ENCODE results near the gene TM7SF2. TPM values are rescaled to one million over a fixed set of nuclear protein-coding genes. Genes with fewer than 3 reads are reported as not detected.

The TM7SF2 gene
- total and polyA plus RNA-seq, 2 experiments from 2014 or later: 0.65 to 2.5 TPM

GRCh38 chr11:65084598-65085375 is 26.9 kb upstream of the TM7SF2 start:
- peak overlapping the region; percentile 93; the same call in 1 of the 2 replicates for H2AFZ ChIP-seq
- peaks cover 54% of the 10 kb centered on the region for H3K79me2 ChIP-seq (ENCODE audit: insufficient read depth)
- peak overlapping the region; percentile 89 for H3K27ac ChIP-seq
- peak overlapping the region; percentile 93 for H3K4me3 ChIP-seq
- peak overlapping the region; percentile 93 for H3K4me2 ChIP-seq (ENCODE audit: unreplicated experiment)
- TF ChIP-seq EZH2 (IDR thresholded peaks at IDR 0.05; ENCODE audit: insufficient read depth, poor library complexity, severe bottlenecking) (no peak), EZH2phosphoT487 (IDR thresholded peaks at IDR 0.05; ENCODE audit: insufficient read depth, low read depth) (no peak)
- WGBS, 2 experiments (ENCODE audit: low coverage in 1 of 2, low lambda C conversion rate in 2 of 2, missing lambda C conversion rate in 2 of 2): 30 to 32% methylated on average over 23 of the region's 23 CpGs
- peak; percentile 50 for DNase-seq
- no peaks in the 10 kb centered on the region for H3F3A ChIP-seq (ENCODE audit: insufficient read depth)
- H3K4me1 ChIP-seq (ENCODE audit: insufficient read depth): 0 out of 2 replicates have a peak, but pooled peaks cover 5% of the 10 kb centered on the region
- no peaks in the 10 kb centered on the region for H3K9me3 ChIP-seq (ENCODE audit: low read depth)
- no peaks in the 10 kb centered on the region for H3K27me3 ChIP-seq (replicated peaks; ENCODE audit: insufficient read depth)
- peaks cover 9% of the 10 kb centered on the region; the same call in 1 of the 2 replicates for H3K36me3 ChIP-seq (ENCODE audit: low read depth)
- in situ Hi-C loops (cut with MboI): no loop called here
- peak overlapping the region; percentile 94 for H3K9ac ChIP-seq
- no peaks in the 10 kb centered on the region for H4K20me1 ChIP-seq (ENCODE audit: insufficient read depth)
- no peaks in the 10 kb centered on the region for H3K9me2 ChIP-seq (ENCODE audit: insufficient read depth)

- Histone ChIP-seq H3K27me3 (replicated peaks; ENCODE audit: insufficient read depth) (no peaks in the 10 kb centered on the region), H3K79me2 (ENCODE audit: insufficient read depth) (peaks cover 50% of the 10 kb centered on the region), H4K20me1 (ENCODE audit: insufficient read depth) (no peaks in the 10 kb centered on the region), H3F3A (ENCODE audit: insufficient read depth) (no peaks in the 10 kb centered on the region), H3K36me3 (ENCODE audit: low read depth) (peaks cover 9% of the 10 kb centered on the region; the same call in 1 of the 2 replicates), H3K9me3 (ENCODE audit: low read depth) (no peaks in the 10 kb centered on the region), H3K9me2 (ENCODE audit: insufficient read depth) (no peaks in the 10 kb centered on the region), H3K4me3 (peak overlapping the region; percentile 93), H3K4me1 (ENCODE audit: insufficient read depth) (0 out of 2 replicates have a peak, but pooled peaks cover 5% of the 10 kb centered on the region), H3K4me2 (ENCODE audit: unreplicated experiment) (peak overlapping the region; percentile 93), H3K27ac (peak overlapping the region; percentile 89; the same call in 1 of the 2 replicates), H2AFZ (no peak overlapping the region), H3K9ac (peak overlapping the region; percentile 94)
- DNase-seq: peak; percentile 39
- in situ Hi-C loops (cut with MboI): no loop called here
- 88 to 89% methylated on average over 4 of the region's 4 CpGs for WGBS, 2 experiments (ENCODE audit: low coverage in 1 of 2, low lambda C conversion rate in 2 of 2, missing lambda C conversion rate in 2 of 2)
- TF ChIP-seq EZH2phosphoT487 (IDR thresholded peaks at IDR 0.05; ENCODE audit: insufficient read depth, low read depth) (no peak), EZH2 (IDR thresholded peaks at IDR 0.05; ENCODE audit: insufficient read depth, poor library complexity, severe bottlenecking) (no peak)
Observed at GRCh38 chr11:65085446-65085845, 26.2 kb upstream of the TM7SF2 start.

- in situ Hi-C loops (cut with MboI): no loop called here
- no peak overlapping the region for H3K9ac ChIP-seq
- WGBS, 2 experiments (ENCODE audit: low coverage in 1 of 2, low lambda C conversion rate in 2 of 2, missing lambda C conversion rate in 2 of 2): 72 to 76% methylated on average over 8 to 9 of the region's 9 CpGs
Observed at GRCh38 chr11:65086809-65087208, 24.9 kb upstream of the TM7SF2 start.

GRCh38 chr11:65087216-65087615 is 24.5 kb upstream of the TM7SF2 start:
- H3K79me2 ChIP-seq (ENCODE audit: insufficient read depth): peaks cover 33% of the 10 kb centered on the region
- DNase-seq: no peak
- in situ Hi-C loops (cut with MboI): no loop called here
- H3F3A ChIP-seq (ENCODE audit: insufficient read depth): no peaks in the 10 kb centered on the region
- no peaks in the 10 kb centered on the region for H3K9me3 ChIP-seq (ENCODE audit: low read depth)
- no peaks in the 10 kb centered on the region for H3K27me3 ChIP-seq (replicated peaks; ENCODE audit: insufficient read depth)
- WGBS, 2 experiments (ENCODE audit: low coverage in 1 of 2, low lambda C conversion rate in 2 of 2, missing lambda C conversion rate in 2 of 2): 89 to 94% methylated on average over 11 of the region's 11 CpGs
- H3K9ac ChIP-seq: no peak overlapping the region
- H3K4me1 ChIP-seq (ENCODE audit: insufficient read depth): 0 out of 2 replicates have a peak, but pooled peaks cover 5% of the 10 kb centered on the region
- peaks cover 9% of the 10 kb centered on the region; the same call in 1 of the 2 replicates for H3K36me3 ChIP-seq (ENCODE audit: low read depth)
- H2AFZ ChIP-seq: no peak overlapping the region
- no peaks in the 10 kb centered on the region for H4K20me1 ChIP-seq (ENCODE audit: insufficient read depth)
- no peak overlapping the region for H3K4me2 ChIP-seq (ENCODE audit: unreplicated experiment)
- no peaks in the 10 kb centered on the region for H3K9me2 ChIP-seq (ENCODE audit: insufficient read depth)
- no peak overlapping the region for H3K4me3 ChIP-seq
- no peak for TF ChIP-seq EZH2 (IDR thresholded peaks at IDR 0.05; ENCODE audit: insufficient read depth, poor library complexity, severe bottlenecking)
- TF ChIP-seq EZH2phosphoT487 (IDR thresholded peaks at IDR 0.05; ENCODE audit: insufficient read depth, low read depth): no peak
- H3K27ac ChIP-seq: no peak overlapping the region

More at GRCh38 chr11:65086809-65087208, 24.9 kb upstream of the TM7SF2 start:
- Histone ChIP-seq H3K4me2 (ENCODE audit: unreplicated experiment) (no peak overlapping the region), H3K27me3 (replicated peaks; ENCODE audit: insufficient read depth) (no peaks in the 10 kb centered on the region), H2AFZ (no peak overlapping the region), H3K27ac (no peak overlapping the region), H3K9me3 (ENCODE audit: low read depth) (no peaks in the 10 kb centered on the region), H4K20me1 (ENCODE audit: insufficient read depth) (no peaks in the 10 kb centered on the region), H3K4me3 (no peak overlapping the region), H3F3A (ENCODE audit: insufficient read depth) (no peaks in the 10 kb centered on the region), H3K79me2 (ENCODE audit: insufficient read depth) (peaks cover 37% of the 10 kb centered on the region), H3K36me3 (ENCODE audit: low read depth) (peaks cover 9% of the 10 kb centered on the region; the same call in 1 of the 2 replicates), H3K4me1 (ENCODE audit: insufficient read depth) (0 out of 2 replicates have a peak, but pooled peaks cover 5% of the 10 kb centered on the region), H3K9me2 (ENCODE audit: insufficient read depth) (no peaks in the 10 kb centered on the region)
- DNase-seq: no peak
- TF ChIP-seq EZH2 (IDR thresholded peaks at IDR 0.05; ENCODE audit: insufficient read depth, poor library complexity, severe bottlenecking) (no peak), EZH2phosphoT487 (IDR thresholded peaks at IDR 0.05; ENCODE audit: insufficient read depth, low read depth) (no peak)
